Hematopoietic multipotent progenitor cell (in vitro differentiated cells): ENCODE data around the gene KIF1A. TPM values are rescaled to one million over a fixed set of nuclear protein-coding genes. Genes with fewer than 3 reads are reported as not detected.

Experiments used
- DNase-seq, 3 donors: peaks; one replicate each; pipeline ENCODE4 v3.0.0-alpha.2; 2011 to 2015; ENCODE audit warnings: low read depth in 2 of 3, low spot score in 2 of 3
- total RNA-seq: library from RNA; depleted of rRNA; stranded (reverse); fragments of >200 nt; gene quantifications from one replicate; pipeline ENCODE4 v1.2.3, GENCODE V29; 2012

Gene KIF1A
- total RNA-seq, 1 donor = not detected

DNA sequence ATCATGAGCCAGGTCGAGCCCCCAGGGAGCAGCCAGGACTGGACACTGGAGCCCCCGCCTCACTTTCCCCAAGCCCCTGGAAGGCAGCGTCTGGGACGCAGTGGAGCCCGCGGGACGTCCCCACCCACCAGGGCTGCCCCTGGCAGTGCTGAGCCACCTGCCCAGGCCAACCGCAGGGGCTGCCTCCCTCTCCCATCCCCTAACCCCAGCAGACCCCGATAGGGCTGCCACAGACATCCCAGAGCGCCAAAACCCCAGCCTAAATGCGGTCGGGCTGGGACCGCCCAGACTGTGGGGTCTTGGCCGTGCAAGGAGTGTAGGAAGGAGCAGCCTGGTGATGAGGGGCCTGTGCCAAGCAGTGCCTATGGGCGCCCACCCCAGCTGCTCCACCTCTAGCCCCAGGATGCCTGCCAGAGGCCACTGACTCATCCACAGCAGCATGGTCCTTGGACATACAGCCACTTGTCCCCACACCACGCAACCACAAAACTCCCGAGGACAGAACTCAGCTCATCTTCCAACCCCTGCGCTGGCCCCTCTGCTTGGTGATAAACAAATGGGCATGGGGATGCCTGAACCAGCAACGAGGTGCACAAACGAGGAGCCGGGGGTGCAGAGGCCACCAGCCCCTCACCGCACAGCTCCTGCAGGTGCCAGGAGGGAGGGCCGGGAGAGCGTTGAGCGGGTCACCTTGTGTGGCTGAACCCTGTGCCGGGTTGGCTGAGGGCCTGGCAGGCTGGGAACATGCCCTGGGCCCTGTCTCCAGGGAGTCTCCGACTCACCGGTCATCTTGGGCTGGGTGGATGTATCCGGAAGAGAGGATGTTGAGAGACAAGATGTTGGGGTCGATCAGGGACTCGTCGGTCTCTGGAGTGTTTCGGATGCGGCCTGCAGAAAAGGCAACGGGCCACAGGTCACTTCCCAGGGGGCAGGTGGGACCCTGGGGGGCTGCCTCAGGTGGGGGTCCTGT lies 83.5 kb downstream of the KIF1A start:
- no peak for DNase-seq

- DNase-seq = no peak
Measured at GRCh38 chr2:240735476-240735875, 84.5 kb downstream of the KIF1A start.

DNA sequence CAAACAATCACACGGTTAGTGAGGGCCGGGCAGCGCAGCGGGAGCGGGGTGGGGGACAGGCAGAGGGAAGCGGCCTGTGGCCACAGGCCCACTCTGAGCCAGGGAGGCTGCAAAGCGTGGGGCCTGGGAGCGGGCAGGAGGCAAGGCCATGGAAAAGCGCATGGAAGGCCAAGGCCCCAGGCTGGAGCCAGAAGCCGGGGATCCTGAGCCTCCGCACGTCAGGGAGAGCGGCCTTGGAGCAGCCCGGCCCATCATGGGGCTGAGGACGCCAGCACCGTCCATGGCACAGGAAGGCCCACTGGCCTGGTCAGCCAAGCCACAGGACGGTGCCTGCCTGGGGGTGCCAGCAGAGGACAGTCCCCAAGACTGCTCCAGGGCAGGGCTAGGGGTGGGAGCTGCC lies 85.3 kb downstream of the KIF1A start:
- DNase-seq = no peak

DNA sequence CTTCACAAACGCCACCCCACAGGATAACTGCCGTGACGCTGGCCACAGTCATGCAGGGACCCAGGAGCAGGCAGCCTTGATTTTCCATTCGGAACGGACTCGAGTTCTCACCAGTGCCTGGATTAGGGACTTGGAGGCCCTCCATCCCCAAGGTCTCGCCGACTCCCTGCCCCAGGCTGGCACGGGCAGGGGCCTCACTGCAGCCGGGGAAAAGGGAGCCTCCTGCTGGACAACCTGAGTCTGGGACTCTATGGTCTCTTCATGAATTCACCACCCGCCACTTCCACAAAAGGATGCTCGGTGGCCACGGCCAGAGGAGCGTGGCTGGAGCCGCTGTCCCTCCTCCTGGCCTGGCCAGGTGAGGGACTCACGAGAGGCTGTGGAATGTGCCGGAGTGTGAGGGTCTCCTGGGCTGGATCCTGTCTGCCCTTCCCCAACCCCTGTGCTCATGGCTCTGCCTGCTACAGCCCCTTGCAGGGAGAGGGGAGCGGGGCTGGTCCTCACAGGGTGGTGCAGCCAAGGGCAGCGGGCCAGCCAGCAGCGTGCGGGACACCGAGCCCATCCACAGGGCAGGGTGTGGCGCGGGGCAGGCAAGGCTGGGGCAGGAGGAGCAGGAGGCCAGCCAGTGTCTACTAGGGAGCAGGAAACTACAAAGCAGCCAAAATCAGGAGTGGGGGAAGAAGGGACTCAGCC lies 86.1 kb downstream of the KIF1A start:
- DNase-seq = peak in 1 of 3 donors; percentile 56

DNA sequence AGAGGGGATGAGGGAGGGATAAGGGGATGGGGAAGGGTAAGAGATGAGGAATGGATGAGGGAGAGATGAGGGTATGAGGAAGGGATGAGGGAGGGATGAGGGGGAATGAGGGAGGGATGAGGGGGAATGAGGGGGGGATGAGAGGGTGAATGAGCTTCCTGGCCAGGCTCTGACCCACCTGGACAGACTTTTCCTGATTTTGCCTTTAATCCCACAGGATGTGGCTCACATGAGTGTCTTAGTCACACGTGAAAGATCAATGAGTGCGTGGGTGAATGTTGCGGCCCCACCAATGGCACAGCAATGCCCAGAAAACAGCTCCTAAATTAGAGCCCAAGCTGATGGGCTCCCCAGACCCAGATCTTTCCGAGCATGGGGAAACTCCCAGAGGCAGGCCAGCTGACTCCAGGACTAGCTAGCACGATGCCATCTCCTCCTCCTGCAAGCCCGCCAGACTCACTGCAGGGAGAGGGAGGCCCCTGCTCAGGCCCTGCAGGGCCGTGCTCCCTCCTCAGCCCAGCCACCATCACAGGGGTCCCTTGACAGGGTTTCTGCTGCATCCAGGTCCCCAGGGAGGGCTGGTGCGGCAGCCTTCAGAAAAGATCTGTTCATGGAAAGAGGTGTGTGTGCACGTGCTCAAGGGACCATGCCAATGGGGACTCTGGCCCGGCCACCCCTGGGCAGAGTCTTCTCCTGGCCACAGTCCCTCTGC lies 87.0 kb downstream of the KIF1A start:
- DNase-seq = no peak

GRCh38 chr2:240732184-240732583 lies 87.8 kb downstream of the KIF1A start:
- DNase-seq = no peak

- DNase-seq = no peak
Measured at GRCh38 chr2:240731178-240731545, 88.9 kb downstream of the KIF1A start.

DNA sequence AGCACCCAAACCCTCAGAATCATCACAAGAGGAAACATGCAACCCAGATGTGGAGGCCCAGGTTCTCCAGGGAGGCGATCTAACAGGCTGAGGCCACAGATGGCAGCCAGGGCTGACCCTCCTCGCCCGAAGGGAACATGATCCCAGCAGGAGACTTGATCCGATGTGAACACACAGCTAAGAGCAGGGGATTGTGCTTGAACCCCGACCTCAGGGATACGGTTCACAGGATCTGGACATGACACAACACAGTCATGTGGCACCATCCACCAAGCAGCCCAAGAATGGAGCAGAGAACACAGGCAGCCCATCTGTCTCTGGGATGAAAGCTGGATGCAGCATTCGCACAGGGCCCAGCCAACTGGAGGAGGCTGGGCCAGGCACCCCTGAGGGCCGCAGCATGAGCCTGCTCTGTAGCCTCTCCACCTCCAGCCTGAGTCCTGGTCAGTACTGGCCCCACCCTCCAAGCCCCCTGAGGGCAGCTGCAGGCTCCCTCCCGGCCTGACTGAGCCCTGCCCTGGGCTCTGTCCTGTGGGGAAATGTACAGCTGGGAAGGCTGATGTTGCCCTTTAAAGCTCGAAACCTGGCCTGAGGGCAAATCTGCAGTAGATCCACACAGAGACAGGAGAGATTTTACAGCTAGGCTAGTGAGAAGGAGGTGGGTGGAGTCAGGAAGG lies 89.4 kb downstream of the KIF1A start:
- DNase-seq = no peak

DNA sequence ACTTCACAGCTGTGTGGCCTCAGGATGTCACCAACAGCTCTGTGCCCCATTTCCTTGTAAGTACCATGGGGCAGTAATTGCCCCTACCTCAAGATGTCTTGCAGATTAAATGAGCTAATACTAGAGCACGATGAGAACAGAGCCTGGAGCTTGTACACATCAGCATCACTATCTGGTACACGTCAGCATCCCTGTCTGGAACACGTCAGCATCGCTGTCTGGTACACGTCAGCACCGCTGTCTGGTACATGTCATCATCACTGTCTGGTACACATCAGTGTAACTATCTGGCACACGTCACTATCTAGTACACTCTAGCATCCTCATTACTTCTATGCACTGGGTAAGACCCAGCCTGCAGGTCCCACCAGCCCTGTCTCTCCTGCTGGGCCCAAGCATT lies 91.2 kb downstream of the KIF1A start:
- DNase-seq = no peak

DNA sequence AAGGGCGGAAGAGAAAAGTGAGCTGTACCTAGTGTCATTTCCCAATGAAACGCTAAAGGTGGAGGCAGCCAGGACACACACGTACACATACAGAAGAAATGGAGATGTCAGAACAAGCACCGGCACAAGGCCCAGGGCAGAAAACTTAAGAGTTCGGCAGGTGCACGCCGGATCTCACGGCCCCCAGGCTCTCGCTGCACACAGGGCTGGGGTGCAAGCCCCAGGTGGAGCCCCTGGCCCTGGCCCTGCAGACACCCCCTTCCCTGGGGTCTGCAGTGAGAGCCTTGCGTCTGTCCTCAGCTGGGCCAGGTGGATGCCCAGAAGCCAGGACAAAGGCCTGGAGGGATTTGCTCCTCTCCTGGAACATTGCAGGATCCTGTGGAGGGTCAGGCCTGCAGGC lies 91.7 kb downstream of the KIF1A start:
- DNase-seq = no peak

GRCh38 chr2:240727913-240728312 lies 92.1 kb downstream of the KIF1A start:
- no peak for DNase-seq

DNA sequence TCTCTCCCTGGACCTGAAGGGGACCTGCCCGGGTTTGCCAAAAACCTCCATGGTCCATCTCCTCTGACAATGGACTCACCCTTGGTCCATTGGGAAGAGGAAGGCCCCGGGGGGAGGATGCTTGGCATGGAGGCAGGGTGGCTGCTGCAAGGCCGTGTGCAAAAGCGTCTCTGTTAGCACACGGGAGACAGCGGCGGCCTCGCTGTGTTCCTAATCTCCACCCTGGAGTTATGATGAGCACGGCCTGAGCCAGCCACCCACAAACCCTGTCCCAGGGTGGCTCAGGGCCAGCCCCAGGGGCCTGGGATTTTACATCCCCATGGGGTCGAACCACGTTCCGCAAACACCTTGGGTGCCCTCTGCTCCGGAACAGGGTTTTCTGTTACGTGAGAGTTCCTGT lies 92.6 kb downstream of the KIF1A start:
- no peak for DNase-seq

GRCh38 chr2:240726876-240727275 lies 93.1 kb downstream of the KIF1A start:
- DNase-seq = no peak

DNA sequence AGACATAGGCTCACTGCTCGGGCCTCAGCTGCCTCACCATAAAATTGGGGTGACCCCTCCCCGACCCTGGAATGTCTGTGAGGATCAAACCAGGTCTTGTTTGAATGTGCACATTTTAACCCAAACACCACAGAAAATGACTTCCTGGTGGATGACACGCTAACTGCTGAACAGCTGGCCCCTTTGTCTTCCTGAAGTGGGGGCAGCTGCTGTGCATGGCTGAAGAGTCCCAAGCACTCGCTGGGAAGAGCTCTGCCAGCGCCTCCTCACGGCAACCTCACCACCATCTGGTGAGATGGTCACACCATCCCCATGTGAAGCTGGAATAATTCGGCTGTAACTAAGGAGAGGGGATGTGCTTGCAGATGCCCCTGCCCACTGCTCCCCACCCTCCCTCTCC lies 94.3 kb downstream of the KIF1A start:
- no peak for DNase-seq

GRCh38 chr2:240725266-240725665 lies 94.8 kb downstream of the KIF1A start:
- no peak for DNase-seq

GRCh38 chr2:240724431-240724830 lies 95.6 kb downstream of the KIF1A start:
- DNase-seq = no peak

- DNase-seq = no peak
Measured at GRCh38 chr2:240723851-240724250, 96.2 kb downstream of the KIF1A start.

GRCh38 chr2:240722796-240723735 lies 97.0 kb downstream of the KIF1A start:
- DNase-seq = no peak

- DNase-seq = no peak
Measured at GRCh38 chr2:240722376-240722775, 97.6 kb downstream of the KIF1A start.
